Uterus (tissue), 4 donors: ENCODE data around the gene LANCL1. TPM values are rescaled to one million over a fixed set of nuclear protein-coding genes. Genes with fewer than 3 reads are reported as not detected.
"Not testable (repeated sequence)": the region's sequence is repeated elsewhere in the genome, so short reads cannot be mapped to it uniquely, and the experiment has no call there.

Experiments used
- DNase-seq, 2 donors: peaks; one replicate each; pipeline ENCODE4 v3.0.0-alpha.2; 2019 to 2020
- H3K27ac ChIP-seq, 2 donors: fragments of 200-600 bp; sonication (generic); 1 replicate in 1 of 2; 2 replicates in 1 of 2; pipeline ENCODE4 v1.5.1; 2016 to 2018
- H3K27me3 ChIP-seq, 2 donors: fragments of 200-600 bp; sonication (generic); one replicate each; pipeline ENCODE4 v1.5.1; 2018 to 2019; ENCODE audit warnings: control low read depth in 1 of 2
- H3K36me3 ChIP-seq, 2 donors: fragments of 200-600 bp; sonication (generic); one replicate each; pipeline ENCODE4 v1.5.1; 2019; ENCODE audit warnings: control low read depth in 1 of 2
- H3K4me1 ChIP-seq, 2 donors: fragments of 200-600 bp; sonication (generic); one replicate each; pipeline ENCODE4 v1.5.1; 2018 to 2019; ENCODE audit warnings: control low read depth in 1 of 2
- H3K4me3 ChIP-seq, 2 donors: fragments of 200-600 bp; sonication (generic); 1 replicate in 1 of 2; 2 replicates in 1 of 2; pipeline ENCODE4 v1.5.1; 2018 to 2019; ENCODE audit warnings: mild to moderate bottlenecking in 1 of 2
- H3K9me3 ChIP-seq, 2 donors: fragments of 200-600 bp; sonication (generic); one replicate each; pipeline ENCODE4 v1.5.1; 2019; ENCODE audit warnings: control low read depth in 1 of 2
- CTCF ChIP-seq, 4 experiments: fragments of 200-600 bp in 2 of 4; fragments of 450-650 bp in 2 of 4; sonication (generic) in 2 of 4; IDR thresholded peaks; one replicate each; pipeline ENCODE4 v1.5.1; 2016 to 2019; ENCODE audit warnings: antibody characterized with exemption in 4 of 4, mild to moderate bottlenecking in 2 of 4, moderate library complexity in 1 of 4
- POLR2A ChIP-seq, 2 donors: fragments of 450-650 bp; IDR thresholded peaks; one replicate each; pipeline ENCODE4 v1.6.1; 2016; ENCODE audit warnings: antibody characterized with exemption in 2 of 2, mild to moderate bottlenecking in 1 of 2, moderate library complexity in 1 of 2
- intact Hi-C: fragments of 100-400 bp; cut with DNase I; formaldehyde crosslinking; loops from one replicate; pipeline ENCODE4 v1.15.1; 2023; ENCODE audit warnings: low total_unique reads
- total RNA-seq, 4 donors: library from RNA; depleted of rRNA in 3 of 4; stranded (reverse); fragments of >200 nt in 3 of 4; gene quantifications; one replicate each; pipeline versions ENCODE4 v1.1.0 to v1.2.4, GENCODE V29; 2014 to 2023
- donor health status: DM: yes; HTN: yes; CAD: no.

LANCL1 gene
- total RNA-seq, 4 donors from 2014 or later, result 41.6 to 78.8 (median 42.0) TPM

- Histone ChIP-seq H3K27ac (no peak overlapping the region), H3K27me3 (no peaks in the 10 kb centered on the region), H3K4me3 (no peak overlapping the region), H3K36me3 (no peaks in the 10 kb centered on the region), H3K9me3 (no peaks in the 10 kb centered on the region), H3K4me1 (no peaks in the 10 kb centered on the region)
- intact Hi-C loops, result no loop called here
- no peak for DNase-seq
- no peak for TF ChIP-seq CTCF (IDR thresholded peaks at IDR 0.05)
- TF ChIP-seq POLR2A (IDR thresholded peaks at IDR 0.05), result no peak
Observed at GRCh38 chr2:210454336-210454735, 22.2 kb downstream of the LANCL1 start.

DNA sequence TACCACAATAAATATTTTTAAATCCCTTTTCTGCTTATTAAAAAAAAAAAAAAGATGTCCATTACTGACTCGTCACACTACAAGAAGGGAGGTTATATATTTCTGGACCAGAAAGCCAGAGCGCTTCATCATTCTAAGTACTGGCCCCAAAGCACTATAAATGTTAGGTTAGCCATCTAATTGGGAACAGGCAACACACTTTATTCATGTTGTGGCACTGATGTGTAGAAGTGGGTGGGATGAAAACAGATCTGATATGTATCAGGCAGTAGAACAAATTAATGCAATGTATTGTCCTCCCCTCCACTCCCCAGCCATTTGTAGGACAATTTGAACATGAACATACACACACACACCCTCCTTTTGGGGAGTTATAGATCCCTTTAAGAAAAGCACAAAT lies 24.4 kb downstream of the LANCL1 start:
- H3K36me3 ChIP-seq, result no peaks in the 10 kb centered on the region

DNA sequence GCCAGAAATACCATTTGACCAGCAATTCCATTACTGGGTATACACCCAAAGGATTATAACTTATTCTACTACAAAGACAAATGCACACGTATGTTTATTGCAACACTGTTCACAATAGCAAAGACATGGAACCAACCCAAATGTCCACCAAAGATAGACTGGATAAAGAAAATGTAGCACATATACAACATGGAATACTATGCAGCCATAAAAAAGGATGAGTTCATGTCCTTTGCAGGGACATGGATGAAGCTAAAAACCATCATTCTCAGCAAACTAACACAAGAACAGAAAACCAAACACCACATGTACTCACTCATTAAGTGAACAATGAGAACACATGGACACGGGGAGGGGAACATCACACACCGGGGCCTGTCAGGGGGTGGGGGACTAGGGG lies 25.6 kb downstream of the LANCL1 start:
- intact Hi-C loops, H3K9me3 ChIP-seq, H3K27ac ChIP-seq, H3K4me1 ChIP-seq, DNase-seq, H3K36me3 ChIP-seq, H3K4me3 ChIP-seq, H3K27me3 ChIP-seq: not testable (repeated sequence)

More for the DNA sequence above, 24.4 kb downstream of the LANCL1 start:
- H3K4me3 ChIP-seq, result no peak overlapping the region
- no peak for TF ChIP-seq POLR2A (IDR thresholded peaks at IDR 0.05)
- no peak for TF ChIP-seq CTCF (IDR thresholded peaks at IDR 0.05)
- H3K27me3 ChIP-seq, result no peaks in the 10 kb centered on the region
- intact Hi-C loops, result no loop called here
- no peak overlapping the region for H3K27ac ChIP-seq
- DNase-seq, result no peak
- no peaks in the 10 kb centered on the region for H3K9me3 ChIP-seq
- H3K4me1 ChIP-seq, result no peaks in the 10 kb centered on the region

DNA sequence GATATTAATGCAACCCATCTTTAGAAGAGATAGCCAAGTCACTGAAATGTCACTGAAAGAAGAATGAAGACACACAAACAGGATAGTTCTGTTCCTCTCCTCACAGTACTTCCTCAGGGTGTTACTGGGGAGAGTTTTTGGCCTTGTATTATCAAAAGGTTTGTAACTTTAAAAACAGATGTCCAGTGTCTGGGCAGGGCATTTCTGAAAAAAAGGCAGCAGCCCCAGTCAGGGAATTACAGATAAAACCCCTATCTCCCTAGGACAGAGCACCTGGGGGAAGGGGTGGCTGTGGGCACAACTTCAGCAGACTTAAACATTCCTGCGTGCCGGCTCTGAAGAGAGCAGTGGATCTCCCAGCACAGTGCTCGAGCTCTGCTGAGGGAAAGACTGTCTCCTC lies 30.8 kb downstream of the LANCL1 start:
- no peak overlapping the region for H3K27ac ChIP-seq

GRCh38 chr2:210445116-210445707 lies 31.3 kb downstream of the LANCL1 start:
- no peaks in the 10 kb centered on the region for H3K4me1 ChIP-seq

More for the DNA sequence above, 30.8 kb downstream of the LANCL1 start:
- DNase-seq, result no peak
- Histone ChIP-seq H3K9me3 (no peaks in the 10 kb centered on the region), H3K36me3 (no peaks in the 10 kb centered on the region), H3K4me3 (no peak overlapping the region), H3K4me1 (no peaks in the 10 kb centered on the region), H3K27me3 (no peaks in the 10 kb centered on the region)
- TF ChIP-seq CTCF (IDR thresholded peaks at IDR 0.05) (no peak), POLR2A (IDR thresholded peaks at IDR 0.05) (no peak)
- intact Hi-C loops, result no loop called here

More at GRCh38 chr2:210445116-210445707, 31.3 kb downstream of the LANCL1 start:
- intact Hi-C loops, result no loop called here
- Histone ChIP-seq H3K27me3 (no peaks in the 10 kb centered on the region), H3K36me3 (no peaks in the 10 kb centered on the region), H3K4me3 (no peak overlapping the region), H3K9me3 (no peaks in the 10 kb centered on the region), H3K27ac (no peak overlapping the region)
- TF ChIP-seq POLR2A (IDR thresholded peaks at IDR 0.05), result no peak
- peak; percentile 11 to 59 (median 40) for TF ChIP-seq CTCF (IDR thresholded peaks at IDR 0.05)
- no peak for DNase-seq
